CD14-positive monocyte (primary cell): ENCODE measurements around the gene TSPEAR. TPM values are rescaled to one million over a fixed set of nuclear protein-coding genes. Genes with fewer than 3 reads are reported as not detected.

Experiments used
- DNase-seq, 3 donors: peaks; one replicate each; pipeline ENCODE4 v3.0.0-alpha.2; 2011 to 2022
- H2AFZ ChIP-seq: 2 replicates; pipeline ENCODE4 v1.6.0; 2012; ENCODE audit warnings: mild to moderate bottlenecking, low read depth, low read length, inconsistent platforms; ENCODE audit not compliant: insufficient read depth, poor library complexity, severe bottlenecking
- H3K27ac ChIP-seq, 2 donors: 1 replicate in 1 of 2; 2 replicates in 1 of 2; pipeline ENCODE4 v1.5.1; 2012 to 2013; ENCODE audit warnings: low read length in 2 of 2, control low read depth in 1 of 2, inconsistent platforms in 1 of 2, low read depth in 1 of 2, mild to moderate bottlenecking in 1 of 2
- H3K27me3 ChIP-seq, 2 donors: one replicate each; pipeline versions ENCODE4 v1.6.0 to v1.6.1; 2011 to 2013; ENCODE audit warnings: low read length in 2 of 2; ENCODE audit not compliant: control insufficient read depth in 2 of 2, insufficient read depth in 2 of 2
- H3K36me3 ChIP-seq, 2 donors: replicated peaks in 1 of 2; 1 replicate in 1 of 2; 2 replicates in 1 of 2; pipeline versions ENCODE4 v1.5.1 to v1.6.1; 2012 to 2013; ENCODE audit warnings: low read length in 2 of 2, control low read depth in 1 of 2, inconsistent platforms in 1 of 2, mild to moderate bottlenecking in 1 of 2; ENCODE audit not compliant: insufficient read depth in 2 of 2, control insufficient read depth in 1 of 2
- H3K4me1 ChIP-seq, 2 donors: 1 replicate in 1 of 2; 2 replicates in 1 of 2; pipeline versions ENCODE4 v1.5.1 to v1.6.1; 2012 to 2013; ENCODE audit warnings: low read length in 2 of 2, control low read depth in 1 of 2, inconsistent platforms in 1 of 2, mild to moderate bottlenecking in 1 of 2, moderate library complexity in 1 of 2; ENCODE audit not compliant: insufficient read depth in 2 of 2, control insufficient read depth in 1 of 2
- H3K4me2 ChIP-seq: replicated peaks from 2 replicates; pipeline ENCODE3; 2012; ENCODE audit warnings: low read length, moderate library complexity, mild to moderate bottlenecking; ENCODE audit not compliant: poor library complexity, severe bottlenecking; ENCODE audit errors: extremely low read depth
- H3K4me3 ChIP-seq, 3 experiments: fragments of 200-600 bp in 1 of 3; sonication (generic) in 1 of 3; replicated peaks in 1 of 3; 1 replicate in 2 of 3; 2 replicates in 1 of 3; pipeline ENCODE4 v1.5.1; 2011 to 2013; ENCODE audit warnings: low read length in 3 of 3, mild to moderate bottlenecking in 3 of 3, control low read depth in 2 of 3, low read depth in 2 of 3, inconsistent platforms in 1 of 3, moderate library complexity in 1 of 3
- H3K79me2 ChIP-seq: 2 replicates; pipeline ENCODE4 v1.6.0; 2012; ENCODE audit warnings: mild to moderate bottlenecking, control low read depth, inconsistent platforms, low read length, moderate library complexity; ENCODE audit not compliant: insufficient read depth
- H3K9ac ChIP-seq: 2 replicates; pipeline ENCODE4 v1.6.0; 2017; ENCODE audit warnings: low read length, mild to moderate bottlenecking; ENCODE audit not compliant: insufficient read depth, poor library complexity, severe bottlenecking
- H3K9me3 ChIP-seq, 2 donors: replicated peaks in 1 of 2; 1 replicate in 1 of 2; 2 replicates in 1 of 2; pipeline versions ENCODE4 v1.5.1 to v1.6.1; 2012 to 2013; ENCODE audit warnings: low read length in 2 of 2, control low read depth in 1 of 2; ENCODE audit not compliant: control insufficient read depth in 1 of 2, insufficient read depth in 1 of 2
- H4K20me1 ChIP-seq: 2 replicates; pipeline ENCODE4 v1.6.0; 2012; ENCODE audit warnings: mild to moderate bottlenecking, low read length, control low read depth, moderate library complexity; ENCODE audit not compliant: insufficient read depth
- H3K27ac Mint-ChIP-seq, 7 donors: one replicate each; pipeline ENCODE4 v1.8.0; 2020; ENCODE audit warnings: mild to moderate bottlenecking in 7 of 7, mixed read lengths in 7 of 7, moderate library complexity in 6 of 7, inconsistent platforms in 2 of 7
- H3K27me3 Mint-ChIP-seq, 3 donors: one replicate each; pipeline ENCODE4 v1.8.0; 2021 to 2022; ENCODE audit warnings: low read depth in 3 of 3, mild to moderate bottlenecking in 3 of 3, mixed read lengths in 3 of 3, moderate library complexity in 3 of 3, inconsistent platforms in 1 of 3
- H3K36me3 Mint-ChIP-seq, 2 donors: one replicate each; pipeline ENCODE4 v1.8.0; 2020; ENCODE audit warnings: mixed read lengths in 2 of 2, inconsistent platforms in 1 of 2, mild to moderate bottlenecking in 1 of 2
- H3K4me1 Mint-ChIP-seq: one replicate; pipeline ENCODE4 v1.8.0; 2020; ENCODE audit warnings: mild to moderate bottlenecking, mixed read lengths
- H3K4me3 Mint-ChIP-seq, 2 donors: one replicate each; pipeline ENCODE4 v1.8.0; 2020; ENCODE audit warnings: mild to moderate bottlenecking in 2 of 2, mixed read lengths in 2 of 2, moderate library complexity in 1 of 2
- H3K9me3 Mint-ChIP-seq, 7 donors: one replicate each; pipeline ENCODE4 v1.8.0; 2020 to 2022; ENCODE audit warnings: mixed read lengths in 7 of 7, mild to moderate bottlenecking in 6 of 7, moderate library complexity in 6 of 7, inconsistent platforms in 2 of 7
- CTCF ChIP-seq: fragments of 200-600 bp; IDR thresholded peaks from one replicate; pipeline ENCODE4 v1.8.0; 2022; ENCODE audit warnings: antibody characterized with exemption, mild to moderate bottlenecking
- WGBS: methylation state at CpG from one replicate; pipeline ENCODE4 v1.1.5; 2013; ENCODE audit warnings: missing lambda C conversion rate; ENCODE audit not compliant: insufficient coverage; 5-methylcytosine and 5-hydroxymethylcytosine counted together
- intact Hi-C, 2 donors: fragments of 100-400 bp; cut with micrococcal nuclease; formaldehyde crosslinking; loops; one replicate each; pipeline versions ENCODE4 v1.15.0 to v1.15.1; 2023
- polyA plus RNA-seq, 3 donors: library from polyadenylated mRNA; depleted of rRNA in 1 of 3; unstranded in 2 of 3; stranded (reverse) in 1 of 3; fragments of 300-500 nt in 2 of 3; fragments of >200 nt in 1 of 3; fragmentation: Illumina TruSeq in 2 of 3; gene quantifications; 1 replicate in 2 of 3; 2 replicates in 1 of 3; pipeline ENCODE4 v1.2.3, GENCODE V29; 2012 to 2021

TSPEAR gene
- polyA plus RNA-seq, 3 donors = not detected

- Histone ChIP-seq H4K20me1 (no peaks in the 10 kb centered on the region), H3K36me3 (no peaks in the 10 kb centered on the region), H3K4me1 (no peaks in the 10 kb centered on the region), H3K4me3 (no peak overlapping the region), H3K27me3 (peaks cover 29 to 65% of the 10 kb centered on the region in 2 donors), H3K9me3 (peaks cover 0 to 10% of the 10 kb centered on the region in 2 donors), H3K27ac (no peak overlapping the region), H3K4me2 (no peak overlapping the region), H3K79me2 (no peaks in the 10 kb centered on the region), H3K9ac (no peak overlapping the region), H2AFZ (no peak overlapping the region)
- Mint-ChIP-seq H3K27ac (no peak overlapping the region), H3K4me3 (peak overlapping the region in 1 of 2 donors; percentile 72), H3K27me3 (peaks cover 58 to 89% (median 75%) of the 10 kb centered on the region in 3 donors), H3K9me3 (peaks cover 0 to 10% (median 2%) of the 10 kb centered on the region in 7 donors), H3K4me1 (no peaks in the 10 kb centered on the region), H3K36me3 (peaks cover 0 to 2% of the 10 kb centered on the region in 2 donors)
- no CpG with 5 or more reads among the region's 5 CpGs for WGBS
- no peak for TF ChIP-seq CTCF
- intact Hi-C loops = no loop called here
- no peak for DNase-seq
These were observed 11.4 kb upstream of the TSPEAR start for GRCh38 chr21:44722731-44723130.

DNA sequence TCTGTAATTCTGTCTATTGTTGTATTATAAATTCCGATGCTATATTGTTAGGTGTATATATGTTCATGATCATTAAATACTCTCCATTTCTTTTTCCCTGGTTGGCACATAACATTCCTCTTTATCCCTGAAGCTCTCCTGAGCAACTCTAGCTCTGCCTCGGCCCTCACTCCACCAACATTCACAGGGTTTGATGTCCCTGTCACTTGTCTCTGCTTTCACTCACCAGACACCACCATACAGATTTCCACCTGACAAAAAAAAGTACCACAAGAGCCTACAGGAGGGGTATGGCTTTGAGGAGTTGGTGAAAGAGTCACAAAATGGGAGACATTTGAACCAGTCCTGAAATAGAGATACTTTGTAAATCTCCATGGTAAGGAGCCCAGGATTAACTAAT lies 8.8 kb upstream of the TSPEAR start:
- no peaks in the 10 kb centered on the region for H4K20me1 ChIP-seq
- no peak overlapping the region for H3K9ac ChIP-seq
- H3K27ac ChIP-seq = no peak overlapping the region
- no peak for TF ChIP-seq CTCF
- H3K27me3 Mint-ChIP-seq = peaks cover 65 to 86% (median 75%) of the 10 kb centered on the region in 3 donors
- H3K4me3 ChIP-seq = no peak overlapping the region
- no peaks in the 10 kb centered on the region for H3K4me1 ChIP-seq
- H3K4me1 Mint-ChIP-seq = no peaks in the 10 kb centered on the region
- DNase-seq = no peak
- intact Hi-C loops = no loop called here
- peak overlapping the region in 1 of 2 donors; percentile 47 for H3K4me3 Mint-ChIP-seq
- H3K79me2 ChIP-seq = no peaks in the 10 kb centered on the region
- peaks cover 2% of the 10 kb centered on the region in 2 donors for H3K36me3 Mint-ChIP-seq
- H3K9me3 ChIP-seq = peaks cover 0 to 10% of the 10 kb centered on the region in 2 donors
- no peak overlapping the region for H3K27ac Mint-ChIP-seq
- H3K4me2 ChIP-seq = no peak overlapping the region
- no peaks in the 10 kb centered on the region for H3K36me3 ChIP-seq
- peaks cover 35 to 82% of the 10 kb centered on the region in 2 donors for H3K27me3 ChIP-seq
- H2AFZ ChIP-seq = no peak overlapping the region
- peaks cover 0 to 13% (median 4%) of the 10 kb centered on the region in 7 donors for H3K9me3 Mint-ChIP-seq
- no CpG with 5 or more reads among the region's 2 CpGs for whole genome bisulfite sequencing
